Mammary epithelial cell (primary cell): ENCODE data around the gene SLC35G2.

Experiments used
- EZH2 ChIP-seq: IDR thresholded peaks from 2 replicates; pipeline ENCODE4 v1.6.1; 2012; ENCODE audit warnings: low read length, inconsistent platforms, borderline replicate concordance
- TF ChIP-seq, protein P1 (sequence below), 2 donors: IDR thresholded peaks in 1 of 2; conservative IDR thresholded peaks in 1 of 2; 2 replicates each; pipeline ENCODE4 v1.5.1; 2011 to 2012; ENCODE audit warnings: inconsistent platforms in 2 of 2, low read length in 2 of 2, mild to moderate bottlenecking in 2 of 2, control low read depth in 1 of 2, low read depth in 1 of 2; ENCODE audit not compliant: insufficient read depth in 1 of 2; ENCODE audit errors: extremely low read depth in 1 of 2

DNA sequence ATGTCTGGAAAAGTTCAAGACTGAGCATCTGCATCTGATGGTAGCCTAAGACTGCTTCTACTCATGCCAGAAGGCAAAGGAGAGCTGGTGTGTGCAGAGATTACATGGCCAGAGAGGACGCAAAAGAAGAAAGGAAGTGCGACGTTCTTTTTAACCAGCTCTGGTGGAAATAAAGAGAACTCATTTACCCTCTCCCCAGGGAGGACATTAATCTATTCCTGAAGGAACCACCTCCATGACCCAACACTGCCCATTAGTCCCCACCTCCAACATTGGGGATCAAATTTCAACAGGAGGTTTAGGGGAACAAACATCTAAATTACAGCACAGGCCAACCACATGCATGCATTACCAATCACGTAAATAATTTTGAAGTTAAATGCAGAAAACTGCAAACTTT is 41.6 kb downstream of the SLC35G2 start:
- TF ChIP-seq, protein P1, sequence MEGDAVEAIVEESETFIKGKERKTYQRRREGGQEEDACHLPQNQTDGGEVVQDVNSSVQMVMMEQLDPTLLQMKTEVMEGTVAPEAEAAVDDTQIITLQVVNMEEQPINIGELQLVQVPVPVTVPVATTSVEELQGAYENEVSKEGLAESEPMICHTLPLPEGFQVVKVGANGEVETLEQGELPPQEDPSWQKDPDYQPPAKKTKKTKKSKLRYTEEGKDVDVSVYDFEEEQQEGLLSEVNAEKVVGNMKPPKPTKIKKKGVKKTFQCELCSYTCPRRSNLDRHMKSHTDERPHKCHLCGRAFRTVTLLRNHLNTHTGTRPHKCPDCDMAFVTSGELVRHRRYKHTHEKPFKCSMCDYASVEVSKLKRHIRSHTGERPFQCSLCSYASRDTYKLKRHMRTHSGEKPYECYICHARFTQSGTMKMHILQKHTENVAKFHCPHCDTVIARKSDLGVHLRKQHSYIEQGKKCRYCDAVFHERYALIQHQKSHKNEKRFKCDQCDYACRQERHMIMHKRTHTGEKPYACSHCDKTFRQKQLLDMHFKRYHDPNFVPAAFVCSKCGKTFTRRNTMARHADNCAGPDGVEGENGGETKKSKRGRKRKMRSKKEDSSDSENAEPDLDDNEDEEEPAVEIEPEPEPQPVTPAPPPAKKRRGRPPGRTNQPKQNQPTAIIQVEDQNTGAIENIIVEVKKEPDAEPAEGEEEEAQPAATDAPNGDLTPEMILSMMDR (conservative IDR thresholded peaks at IDR 0.05 in 1 of 2, IDR thresholded peaks at IDR 0.05 in 1 of 2; ENCODE audit: extremely low read depth in 1 of 2, insufficient read depth in 1 of 2, low read depth in 1 of 2, low read length in 2 of 2): no peak
- TF ChIP-seq EZH2: no peak
